Dendritic cell treated with granulocyte-macrophage colony-stimulating factor and Interleukin-4, amounts not matched to agents 40 ng/mL and 50 ng/mL, for 4 days (primary cell): ENCODE measurements around the gene POTEF.
A peak's percentile ranks its signal among the peaks of the same experiment; 100 is the strongest.
"Not testable (repeated sequence)": the region's sequence is repeated elsewhere in the genome, so short reads cannot be mapped to it uniquely, and the experiment has no call there.

Experiments
- H3K27ac Mint-ChIP-seq: one replicate; pipeline ENCODE4 v1.8.0; 2022; ENCODE audit warnings: mild to moderate bottlenecking, mixed read lengths
- H3K27me3 Mint-ChIP-seq: one replicate; pipeline ENCODE4 v1.8.0; 2022; ENCODE audit warnings: mild to moderate bottlenecking, mixed read lengths
- H3K36me3 Mint-ChIP-seq: one replicate; pipeline ENCODE4 v1.8.0; 2022; ENCODE audit warnings: low read depth, mixed read lengths
- H3K4me1 Mint-ChIP-seq: one replicate; pipeline ENCODE4 v1.8.0; 2022; ENCODE audit warnings: low read depth, mixed read lengths
- H3K4me3 Mint-ChIP-seq: one replicate; pipeline ENCODE4 v1.8.0; 2022; ENCODE audit warnings: mild to moderate bottlenecking, moderate library complexity, mixed read lengths
- H3K9me3 Mint-ChIP-seq: one replicate; pipeline ENCODE4 v1.8.0; 2022; ENCODE audit warnings: mixed read lengths
- intact Hi-C: fragments of 100-400 bp; cut with micrococcal nuclease; formaldehyde crosslinking; loops from one replicate; pipeline ENCODE4 v1.15.0; 2022

Gene POTEF

GRCh38 chr2:130129120-130129829 lies at the start of gene POTEF:
POTEF (minus strand) TSS chr2:130129222; CDS start chr2:130120515, 8,707 bp downstream.
- H3K27me3 Mint-ChIP-seq, intact Hi-C loops, H3K9me3 Mint-ChIP-seq, H3K27ac Mint-ChIP-seq, H3K36me3 Mint-ChIP-seq, H3K4me3 Mint-ChIP-seq, H3K4me1 Mint-ChIP-seq: not testable (repeated sequence)

- H3K4me1 Mint-ChIP-seq, intact Hi-C loops, H3K9me3 Mint-ChIP-seq, H3K27ac Mint-ChIP-seq, H3K27me3 Mint-ChIP-seq, H3K4me3 Mint-ChIP-seq: not testable (repeated sequence)
- peaks cover 77% of the 10 kb centered on the region for H3K36me3 Mint-ChIP-seq
Observed at GRCh38 chr2:130174866-130175265, 45.8 kb upstream of the POTEF start.

- no peak overlapping the region for H3K27ac Mint-ChIP-seq
- H3K4me1 Mint-ChIP-seq: no peaks in the 10 kb centered on the region
- no peak overlapping the region for H3K4me3 Mint-ChIP-seq
- intact Hi-C loops: no loop called here
- no peaks in the 10 kb centered on the region for H3K9me3 Mint-ChIP-seq
- peaks cover 95% of the 10 kb centered on the region for H3K36me3 Mint-ChIP-seq
- H3K27me3 Mint-ChIP-seq: no peaks in the 10 kb centered on the region
Observed at GRCh38 chr2:130169896-130170295, 40.9 kb upstream of the POTEF start.

- H3K4me1 Mint-ChIP-seq, H3K27ac Mint-ChIP-seq, intact Hi-C loops, H3K9me3 Mint-ChIP-seq, H3K4me3 Mint-ChIP-seq, H3K27me3 Mint-ChIP-seq: not testable (repeated sequence)
- H3K36me3 Mint-ChIP-seq: peaks cover 100% of the 10 kb centered on the region
Observed at GRCh38 chr2:130169163-130169562, 40.1 kb upstream of the POTEF start.

GRCh38 chr2:130166611-130167010 lies 37.6 kb upstream of the POTEF start:
- H3K27me3 Mint-ChIP-seq, H3K9me3 Mint-ChIP-seq, intact Hi-C loops, H3K27ac Mint-ChIP-seq, H3K4me1 Mint-ChIP-seq, H3K4me3 Mint-ChIP-seq: not testable (repeated sequence)
- H3K36me3 Mint-ChIP-seq: peaks cover 100% of the 10 kb centered on the region

- intact Hi-C loops: no loop called here
- Mint-ChIP-seq H3K27ac (no peak overlapping the region), H3K36me3 (peaks cover 100% of the 10 kb centered on the region), H3K4me1 (no peaks in the 10 kb centered on the region), H3K4me3 (no peak overlapping the region), H3K9me3 (no peaks in the 10 kb centered on the region), H3K27me3 (no peaks in the 10 kb centered on the region)
Observed at GRCh38 chr2:130165293-130166016, 36.4 kb upstream of the POTEF start.

- peaks cover 10% of the 10 kb centered on the region for H3K4me1 Mint-ChIP-seq
- intact Hi-C loops: no loop called here
- H3K36me3 Mint-ChIP-seq: peaks cover 100% of the 10 kb centered on the region
- H3K9me3 Mint-ChIP-seq: no peaks in the 10 kb centered on the region
- H3K4me3 Mint-ChIP-seq: no peak overlapping the region
- H3K27ac Mint-ChIP-seq: no peak overlapping the region
- H3K27me3 Mint-ChIP-seq: no peaks in the 10 kb centered on the region
Observed at GRCh38 chr2:130162968-130163367, 33.9 kb upstream of the POTEF start.

- H3K27me3 Mint-ChIP-seq, H3K27ac Mint-ChIP-seq, H3K4me3 Mint-ChIP-seq, intact Hi-C loops, H3K9me3 Mint-ChIP-seq: not testable (repeated sequence)
- H3K36me3 Mint-ChIP-seq: peaks cover 100% of the 10 kb centered on the region
- peaks cover 11% of the 10 kb centered on the region for H3K4me1 Mint-ChIP-seq
Observed at GRCh38 chr2:130162486-130162885, 33.5 kb upstream of the POTEF start.

- H3K4me3 Mint-ChIP-seq, H3K27ac Mint-ChIP-seq, H3K27me3 Mint-ChIP-seq, H3K9me3 Mint-ChIP-seq, intact Hi-C loops: not testable (repeated sequence)
- peaks cover 100% of the 10 kb centered on the region for H3K36me3 Mint-ChIP-seq
- peaks cover 11% of the 10 kb centered on the region for H3K4me1 Mint-ChIP-seq
Observed at GRCh38 chr2:130160838-130161705, 32.0 kb upstream of the POTEF start.

GRCh38 chr2:130160131-130160530 lies 31.1 kb upstream of the POTEF start:
- Mint-ChIP-seq H3K27me3 (no peaks in the 10 kb centered on the region), H3K4me1 (peaks cover 11% of the 10 kb centered on the region), H3K27ac (no peak overlapping the region), H3K4me3 (no peak overlapping the region), H3K9me3 (no peaks in the 10 kb centered on the region), H3K36me3 (peaks cover 100% of the 10 kb centered on the region)
- intact Hi-C loops: no loop called here

GRCh38 chr2:130159376-130159775 lies 30.4 kb upstream of the POTEF start:
- H3K4me3 Mint-ChIP-seq, H3K9me3 Mint-ChIP-seq, H3K27me3 Mint-ChIP-seq, H3K27ac Mint-ChIP-seq: not testable (repeated sequence)
- intact Hi-C loops: loop anchor here (5.0 kb wide), 1 partner anchor 173 kb away; no protein-coding TSS in a partner anchor
- H3K4me1 Mint-ChIP-seq: peaks cover 11% of the 10 kb centered on the region
- peaks cover 100% of the 10 kb centered on the region for H3K36me3 Mint-ChIP-seq

GRCh38 chr2:130158631-130159030 lies 29.6 kb upstream of the POTEF start:
- no peak overlapping the region for H3K4me3 Mint-ChIP-seq

GRCh38 chr2:130157825-130158514 lies 28.9 kb upstream of the POTEF start:
- H3K27me3 Mint-ChIP-seq, H3K9me3 Mint-ChIP-seq, H3K4me3 Mint-ChIP-seq: not testable (repeated sequence)
- peaks cover 100% of the 10 kb centered on the region for H3K36me3 Mint-ChIP-seq
- peak overlapping the region; percentile 42 for H3K27ac Mint-ChIP-seq
- H3K4me1 Mint-ChIP-seq: peaks cover 11% of the 10 kb centered on the region
- intact Hi-C loops: loop anchor here (5.0 kb wide), 1 partner anchor 174 kb away; no protein-coding TSS in a partner anchor

More at GRCh38 chr2:130158631-130159030, 29.6 kb upstream of the POTEF start:
- no peaks in the 10 kb centered on the region for H3K27me3 Mint-ChIP-seq
- no peaks in the 10 kb centered on the region for H3K9me3 Mint-ChIP-seq
- H3K36me3 Mint-ChIP-seq: peaks cover 100% of the 10 kb centered on the region
- intact Hi-C loops: loop anchor here (5.0 kb wide), 1 partner anchor 174 kb away; no protein-coding TSS in a partner anchor
- H3K4me1 Mint-ChIP-seq: peaks cover 11% of the 10 kb centered on the region
- peak overlapping the region; percentile 42 for H3K27ac Mint-ChIP-seq
